Aorta (tissue), 5 donors: ENCODE measurements around the gene ZDHHC1. TPM values are rescaled to one million over a fixed set of nuclear protein-coding genes. Genes with fewer than 3 reads are reported as not detected.

Experiments used
- ATAC-seq: fragments of 200-7000 bp; cut with Tn5 transposase; one replicate; pipeline ENCODE4 v1.9.1; 2022; ENCODE audit warnings: moderate library complexity; ENCODE audit not compliant: low FRiP score
- DNase-seq, 2 donors: peaks; one replicate each; pipeline ENCODE4 v3.0.0-alpha.2; 2020
- H3K27ac ChIP-seq, 2 donors: one replicate each; pipeline ENCODE4 v1.5.1; 2013; ENCODE audit warnings: low read length in 2 of 2, mild to moderate bottlenecking in 2 of 2, moderate library complexity in 2 of 2, control low read depth in 1 of 2, inconsistent platforms in 1 of 2, low read depth in 1 of 2
- H3K27me3 ChIP-seq, 2 donors: one replicate each; pipeline ENCODE4 v1.6.1; 2013; ENCODE audit warnings: control low read depth in 1 of 2, low read length in 1 of 2, mild to moderate bottlenecking in 1 of 2, moderate library complexity in 1 of 2; ENCODE audit not compliant: insufficient read depth in 2 of 2, control insufficient read depth in 1 of 2
- H3K36me3 ChIP-seq, 2 donors: one replicate each; pipeline ENCODE4 v1.6.1; 2013; ENCODE audit warnings: control low read depth in 1 of 2, low read length in 1 of 2, mild to moderate bottlenecking in 1 of 2; ENCODE audit not compliant: insufficient read depth in 2 of 2, control insufficient read depth in 1 of 2
- H3K4me1 ChIP-seq, 2 donors: one replicate each; pipeline ENCODE4 v1.6.1; 2013; ENCODE audit warnings: low read length in 2 of 2, control low read depth in 1 of 2, mild to moderate bottlenecking in 1 of 2, moderate library complexity in 1 of 2; ENCODE audit not compliant: insufficient read depth in 2 of 2, control insufficient read depth in 1 of 2
- H3K4me3 ChIP-seq, 2 donors: one replicate each; pipeline ENCODE4 v1.5.1; 2013; ENCODE audit warnings: low read length in 2 of 2, control low read depth in 1 of 2, mild to moderate bottlenecking in 1 of 2
- H3K9me3 ChIP-seq: one replicate; pipeline ENCODE4 v1.6.1; 2013; ENCODE audit warnings: mild to moderate bottlenecking, low read length; ENCODE audit not compliant: control insufficient read depth
- WGBS, 2 donors: extraction: QIAGEN DNeasy Blood & Tissue Kit; methylation state at CpG; one replicate each; pipeline ENCODE4 v1.1.7; 2013; 5-methylcytosine and 5-hydroxymethylcytosine counted together
- intact Hi-C, 2 donors: fragments of 100-400 bp; cut with DNase I; formaldehyde crosslinking; loops; one replicate each; pipeline versions ENCODE4 v1.14.2 to v1.15.0; 2022
- polyA plus RNA-seq, 2 donors: library from polyadenylated mRNA; stranded (reverse); fragments of 200-250 nt; gene quantifications; one replicate each; pipeline ENCODE4 v1.2.3, GENCODE V29; 2013
- total RNA-seq, 2 donors: library from RNA; stranded (reverse); fragmentation: NEBNext Ultra II Directional; extraction: Animal tissue kit (Norgen Biotek cat#: 25700); gene quantifications; one replicate each; pipeline ENCODE4 v1.2.1, GENCODE V29; 2021
- donor health status: healthy with polysubstance abuse.
- donor health status: Bipolar disorder and iron deficiency.
- donor health status: DM: no; HTN: no; CAD: no.
- donor health status: DM: no; HTN: no; CAD: no.
- donor health status: DM: yes; HTN: yes; CAD: no.

Gene ZDHHC1
- total and polyA plus RNA-seq, 4 donors: 5.3 to 14.8 (median 9.8) TPM

GRCh38 chr16:67445126-67445426 lies 28.8 kb upstream of the ZDHHC1 start:
- Histone ChIP-seq H3K4me1 (no peaks in the 10 kb centered on the region), H3K4me3 (no peak overlapping the region), H3K27me3 (no peaks in the 10 kb centered on the region), H3K36me3 (peaks cover 0 to 2% of the 10 kb centered on the region in 2 donors), H3K27ac (no peak overlapping the region), H3K9me3 (no peaks in the 10 kb centered on the region)
- no peak for DNase-seq
- WGBS, 2 donors: 91 to 93% methylated on average over 7 of the region's 7 CpGs
- intact Hi-C loops: no loop called here
- ATAC-seq: no peak

GRCh38 chr16:67444259-67445125 lies 28.2 kb upstream of the ZDHHC1 start:
- ATAC-seq (no peak), DNase-seq (no peak)
- H3K4me3 ChIP-seq: no peak overlapping the region
- H3K9me3 ChIP-seq: no peaks in the 10 kb centered on the region
- 87 to 88% methylated on average over 22 of the region's 22 CpGs for WGBS, 2 donors
- no peaks in the 10 kb centered on the region for H3K4me1 ChIP-seq
- intact Hi-C loops: no loop called here
- H3K27me3 ChIP-seq: no peaks in the 10 kb centered on the region
- no peak overlapping the region for H3K27ac ChIP-seq
- no peaks in the 10 kb centered on the region for H3K36me3 ChIP-seq

GRCh38 chr16:67443265-67443664 lies 27.0 kb upstream of the ZDHHC1 start:
- Histone ChIP-seq H3K36me3 (peaks cover 0 to 3% of the 10 kb centered on the region in 2 donors), H3K9me3 (no peaks in the 10 kb centered on the region), H3K27me3 (no peaks in the 10 kb centered on the region), H3K27ac (no peak overlapping the region), H3K4me3 (no peak overlapping the region), H3K4me1 (no peaks in the 10 kb centered on the region)
- DNase-seq (peak in 1 of 2 donors; percentile 64), ATAC-seq (peak; percentile 67)
- intact Hi-C loops: no loop called here
- WGBS, 2 donors: 51 to 65% methylated on average over 6 of the region's 6 CpGs

GRCh38 chr16:67442581-67443255 lies 26.4 kb upstream of the ZDHHC1 start:
- H3K27ac ChIP-seq: no peak overlapping the region
- no peaks in the 10 kb centered on the region for H3K27me3 ChIP-seq
- ATAC-seq (no peak), DNase-seq (no peak)
- peaks cover 0 to 4% of the 10 kb centered on the region in 2 donors for H3K36me3 ChIP-seq
- whole genome bisulfite sequencing, 2 donors: 92% methylated on average over 13 of the region's 13 CpGs
- H3K4me3 ChIP-seq: no peak overlapping the region
- intact Hi-C loops: no loop called here
- no peaks in the 10 kb centered on the region for H3K4me1 ChIP-seq
- no peaks in the 10 kb centered on the region for H3K9me3 ChIP-seq

- Histone ChIP-seq H3K27ac (no peak overlapping the region), H3K36me3 (peaks cover 0 to 4% of the 10 kb centered on the region in 2 donors), H3K9me3 (no peaks in the 10 kb centered on the region), H3K27me3 (no peaks in the 10 kb centered on the region), H3K4me3 (no peak overlapping the region), H3K4me1 (no peaks in the 10 kb centered on the region)
- intact Hi-C loops: no loop called here
- 33 to 39% methylated on average over 5 of the region's 5 CpGs for WGBS, 2 donors
- no peak for DNase-seq
- no peak for ATAC-seq
Observed at GRCh38 chr16:67441907-67442306, 25.6 kb upstream of the ZDHHC1 start.

GRCh38 chr16:67441271-67441753 lies 25.0 kb upstream of the ZDHHC1 start:
- H3K4me3 ChIP-seq: no peak overlapping the region
- no peaks in the 10 kb centered on the region for H3K4me1 ChIP-seq
- intact Hi-C loops: no loop called here
- 73 to 76% methylated on average over 17 of the region's 17 CpGs for WGBS, 2 donors
- DNase-seq: peak in 1 of 2 donors; percentile 51
- no peaks in the 10 kb centered on the region for H3K27me3 ChIP-seq
- ATAC-seq: no peak
- no peaks in the 10 kb centered on the region for H3K9me3 ChIP-seq
- no peak overlapping the region for H3K27ac ChIP-seq
- H3K36me3 ChIP-seq: peaks cover 0 to 4% of the 10 kb centered on the region in 2 donors

GRCh38 chr16:67438824-67439393 lies 22.6 kb upstream of the ZDHHC1 start:
- Histone ChIP-seq H3K4me3 (no peak overlapping the region), H3K4me1 (no peaks in the 10 kb centered on the region), H3K36me3 (peaks cover 0 to 4% of the 10 kb centered on the region in 2 donors), H3K27me3 (no peaks in the 10 kb centered on the region), H3K9me3 (no peaks in the 10 kb centered on the region), H3K27ac (no peak overlapping the region)
- WGBS, 2 donors: 96 to 97% methylated on average over 19 of the region's 19 CpGs
- ATAC-seq (no peak), DNase-seq (no peak)
- intact Hi-C loops: no loop called here

GRCh38 chr16:67438098-67438791 lies 22.0 kb upstream of the ZDHHC1 start:
- ATAC-seq (no peak), DNase-seq (no peak)
- WGBS, 2 donors: 95 to 96% methylated on average over 20 of the region's 20 CpGs
- H3K9me3 ChIP-seq: no peaks in the 10 kb centered on the region
- no peaks in the 10 kb centered on the region for H3K27me3 ChIP-seq
- H3K27ac ChIP-seq: no peak overlapping the region
- H3K36me3 ChIP-seq: peaks cover 0 to 4% of the 10 kb centered on the region in 2 donors
- H3K4me3 ChIP-seq: no peak overlapping the region
- intact Hi-C loops: no loop called here
- H3K4me1 ChIP-seq: no peaks in the 10 kb centered on the region
